HCT116 (cell line): Measurements from ENCODE around the gene COL28A1. TPM values are rescaled to one million over a fixed set of nuclear protein-coding genes. Genes with fewer than 3 reads are reported as not detected.

Experiments
- ATAC-seq: fragments of 200-7000 bp; cut with Tn5 transposase; 2 replicates; pipeline ENCODE4 v1.9.1; 2020; ENCODE audit warnings: mild to moderate bottlenecking, moderate library complexity
- BruUV-seq: library from RNA; stranded (reverse); fragments of 400-500 nt; replicated peaks from 2 replicates; lab custom pipeline; 2021; lab: Mats Ljungman, UMichigan
- CTCF ChIA-PET: fragments of 300-600 bp; sonication (Branson Sonifier 250); formaldehyde crosslinking; loops from one replicate; lab custom pipeline; 2021; ENCODE audit warnings: antibody characterized with exemption; lab: Charles Lee
- POLR2A ChIA-PET: fragments of 300-600, 350-600 bp; sonication (Branson Sonifier 250); formaldehyde crosslinking; loops from one replicate; lab custom pipeline; 2021; ENCODE audit warnings: antibody characterized with exemption; lab: Charles Lee
- RAD21 ChIA-PET, 2 experiments: fragments of 300-600 bp; sonication (Branson Sonifier 250); formaldehyde crosslinking; loops; one replicate each; lab custom pipeline; 2023; ENCODE audit warnings: low total read pairs in 2 of 2; ENCODE audit not compliant: uncharacterized antibody in 2 of 2, unreplicated experiment in 2 of 2, low non-redundant PET in 1 of 2; lab: Charles Lee
- DNase-seq: peaks from one replicate; pipeline ENCODE4 v3.0.0-alpha.2; 2010; ENCODE audit warnings: low read depth, low spot score
- H2AFZ ChIP-seq: fragments of 200-600 bp; shearing (Covaris generic), sonication (generic); 2 replicates; pipeline ENCODE4 v1.6.1; 2017; ENCODE audit warnings: low read depth, mixed run types, mixed read lengths, antibody characterized with exemption, low read length; ENCODE audit not compliant: poor library complexity, severe bottlenecking
- H3K27ac ChIP-seq: 2 replicates; pipeline ENCODE4 v1.5.1; 2012; ENCODE audit warnings: low read depth, low read length
- H3K27me3 ChIP-seq: fragments of 200-600 bp; sonication (generic); 2 replicates; pipeline ENCODE4 v1.6.1; 2016; ENCODE audit warnings: mixed run types, low read length, mixed read lengths; ENCODE audit not compliant: insufficient read depth
- H3K36me3 ChIP-seq, 2 experiments: fragments of 200-500 bp in 1 of 2; fragments of 200-600 bp in 1 of 2; sonication (Bioruptor generic) in 1 of 2; sonication (generic) in 1 of 2; 2 replicates each; pipeline versions ENCODE4 v1.5.1 to v1.6.1; 2014 to 2016; ENCODE audit warnings: low read length in 2 of 2, inconsistent platforms in 1 of 2, mixed read lengths in 1 of 2, mixed run types in 1 of 2; ENCODE audit not compliant: insufficient read depth in 2 of 2, control insufficient read depth in 1 of 2
- H3K4me1 ChIP-seq, 2 experiments: fragments of 200-600 bp in 1 of 2; sonication (generic) in 1 of 2; 2 replicates each; pipeline versions ENCODE4 v1.5.1 to v1.6.1; 2012 to 2017; ENCODE audit warnings: low read length in 2 of 2, inconsistent platforms in 1 of 2, mild to moderate bottlenecking in 1 of 2, mixed read lengths in 1 of 2, mixed run types in 1 of 2, moderate library complexity in 1 of 2; ENCODE audit not compliant: insufficient read depth in 2 of 2, control insufficient read depth in 1 of 2
- H3K4me2 ChIP-seq: fragments of 200-600 bp; sonication (generic); 2 replicates; pipeline ENCODE4 v1.6.1; 2017; ENCODE audit warnings: mixed run types, low read length, mixed read lengths
- H3K4me3 ChIP-seq, 2 experiments: fragments of 200-600 bp in 1 of 2; sonication (generic) in 1 of 2; replicated peaks in 1 of 2; 2 replicates each; pipeline ENCODE4 v1.5.1; 2011 to 2016; ENCODE audit warnings: low read length in 2 of 2, control low read depth in 1 of 2, low read depth in 1 of 2, mild to moderate bottlenecking in 1 of 2, mixed read lengths in 1 of 2, mixed run types in 1 of 2
- H3K79me2 ChIP-seq: fragments of 200-600 bp; sonication (generic); 2 replicates; pipeline ENCODE4 v1.6.1; 2017; ENCODE audit warnings: mild to moderate bottlenecking, mixed run types, low read length, moderate library complexity, mixed read lengths; ENCODE audit not compliant: insufficient read depth
- H3K9ac ChIP-seq: fragments of 200-600 bp; sonication (generic); 2 replicates; pipeline ENCODE4 v1.6.1; 2016; ENCODE audit warnings: low read length, mixed read lengths
- H3K9me2 ChIP-seq: fragments of 200-600 bp; sonication (generic), shearing (Covaris generic); 2 replicates; pipeline ENCODE4 v1.6.1; 2017; ENCODE audit warnings: mixed run types, mild to moderate bottlenecking, moderate library complexity; ENCODE audit not compliant: insufficient read depth
- H3K9me3 ChIP-seq, 2 experiments: fragments of 200-500 bp in 1 of 2; fragments of 200-600 bp in 1 of 2; sonication (Bioruptor generic) in 1 of 2; sonication (generic) in 1 of 2; 2 replicates each; pipeline ENCODE4 v1.6.1; 2014 to 2017; ENCODE audit warnings: low read length in 2 of 2, mixed read lengths in 2 of 2, inconsistent platforms in 1 of 2, low read depth in 1 of 2, mild to moderate bottlenecking in 1 of 2, mixed run types in 1 of 2, moderate library complexity in 1 of 2; ENCODE audit not compliant: control insufficient read depth in 1 of 2, insufficient read depth in 1 of 2
- H4K20me1 ChIP-seq: fragments of 200-600 bp; sonication (generic), shearing (Covaris generic); 2 replicates; pipeline ENCODE4 v1.6.1; 2017; ENCODE audit warnings: mixed run types, mild to moderate bottlenecking, moderate library complexity; ENCODE audit not compliant: insufficient read depth
- EZH2phosphoT487 ChIP-seq: fragments of 200-600 bp; IDR thresholded peaks from 2 replicates; pipeline ENCODE4 v1.6.1; 2018; ENCODE audit warnings: antibody characterized with exemption, borderline replicate concordance
- FOSL1 ChIP-seq: IDR thresholded peaks from 2 replicates; pipeline ENCODE4 v1.6.1; 2012; ENCODE audit warnings: low read depth
- JUND ChIP-seq: IDR thresholded peaks from 2 replicates; pipeline ENCODE4 v1.6.1; 2012
- SRF ChIP-seq: IDR thresholded peaks from 2 replicates; pipeline ENCODE4 v1.6.1; 2012; ENCODE audit warnings: low read depth
- ZFX ChIP-seq: fragments of 450-650 bp; IDR thresholded peaks from 2 replicates; pipeline ENCODE4 v1.6.1; 2017
- intact Hi-C: fragments of 100-400 bp; cut with micrococcal nuclease; formaldehyde crosslinking; loops from 2 replicates; pipeline ENCODE4 v1.10.0; 2022
- total RNA-seq: library from RNA; stranded (reverse); gene quantifications from one replicate; pipeline ENCODE4 v1.2.1, GENCODE V29; 2021; ENCODE audit not compliant: unreplicated experiment
- TF ChIP-seq, protein P1 (sequence below), 3 experiments: fragments of 200-600 bp in 1 of 3; sonication (generic) in 1 of 3; IDR thresholded peaks in 2 of 3; conservative IDR thresholded peaks in 1 of 3; 2 replicates each; pipeline ENCODE4 v1.5.1; 2012 to 2017; ENCODE audit warnings: low read depth in 2 of 3, low read length in 2 of 3, antibody characterized with exemption in 1 of 3, borderline replicate concordance in 1 of 3, control low read depth in 1 of 3, mild to moderate bottlenecking in 1 of 3, mixed read lengths in 1 of 3, mixed run types in 1 of 3, moderate library complexity in 1 of 3; ENCODE audit not compliant: insufficient read depth in 1 of 3
- TF ChIP-seq, protein P2 (sequence below): IDR thresholded peaks from 2 replicates; pipeline ENCODE4 v1.6.1; 2012
- TF ChIP-seq, protein P3 (sequence below): IDR thresholded peaks from 2 replicates; pipeline ENCODE4 v1.6.1; 2011; ENCODE audit warnings: mild to moderate bottlenecking, low read length, moderate library complexity; ENCODE audit not compliant: insufficient replicate concordance; ENCODE audit errors: extremely low read depth
- TF ChIP-seq, protein P4 (sequence below): IDR thresholded peaks from 2 replicates; pipeline ENCODE4 v1.6.1; 2012

Gene COL28A1
- total RNA-seq, 1 experiment from 2014 or later: 0.12 TPM

GRCh38 chr7:7565018-7565680, 29.5 kb upstream of the COL28A1 start:
- H3K9ac ChIP-seq: no peak overlapping the region
- peak overlapping the region; percentile 36 for H3K4me2 ChIP-seq
- DNase-seq (no peak), ATAC-seq (no peak)
- no peaks in the 10 kb centered on the region for H4K20me1 ChIP-seq
- peaks cover 25 to 44% of the 10 kb centered on the region in 2 experiments for H3K4me1 ChIP-seq
- no peaks in the 10 kb centered on the region for H3K27me3 ChIP-seq
- H3K27ac ChIP-seq: no peak overlapping the region
- ChIA-PET CTCF (interaction anchor here (0.7 to 1.0 kb wide), 2 partner anchors 141 to 731 kb away, joined by 3 to 4 read pairs; no protein-coding TSS in a partner anchor), POLR2A (interaction anchor here (1.4 kb wide), 1 partner anchor 383 kb away, joined by 3 read pairs; the partner anchor contains the start of gene C1GALT1), RAD21 (no interaction called here)
- no peak overlapping the region for H2AFZ ChIP-seq
- H3K9me2 ChIP-seq: no peaks in the 10 kb centered on the region
- H3K9me3 ChIP-seq: no peaks in the 10 kb centered on the region
- H3K79me2 ChIP-seq: peaks cover 31% of the 10 kb centered on the region
- H3K36me3 ChIP-seq: 0 out of 4 replicates have a peak, but pooled peaks cover 0 to 5% of the 10 kb centered on the region in 2 experiments
- no peak overlapping the region for H3K4me3 ChIP-seq
- no TSS peak for BruUV-seq
- TF ChIP-seq SRF (no peak), JUND (no peak), EZH2phosphoT487 (no peak), FOSL1 (no peak), ZFX (no peak)
- TF ChIP-seq, protein P1, sequence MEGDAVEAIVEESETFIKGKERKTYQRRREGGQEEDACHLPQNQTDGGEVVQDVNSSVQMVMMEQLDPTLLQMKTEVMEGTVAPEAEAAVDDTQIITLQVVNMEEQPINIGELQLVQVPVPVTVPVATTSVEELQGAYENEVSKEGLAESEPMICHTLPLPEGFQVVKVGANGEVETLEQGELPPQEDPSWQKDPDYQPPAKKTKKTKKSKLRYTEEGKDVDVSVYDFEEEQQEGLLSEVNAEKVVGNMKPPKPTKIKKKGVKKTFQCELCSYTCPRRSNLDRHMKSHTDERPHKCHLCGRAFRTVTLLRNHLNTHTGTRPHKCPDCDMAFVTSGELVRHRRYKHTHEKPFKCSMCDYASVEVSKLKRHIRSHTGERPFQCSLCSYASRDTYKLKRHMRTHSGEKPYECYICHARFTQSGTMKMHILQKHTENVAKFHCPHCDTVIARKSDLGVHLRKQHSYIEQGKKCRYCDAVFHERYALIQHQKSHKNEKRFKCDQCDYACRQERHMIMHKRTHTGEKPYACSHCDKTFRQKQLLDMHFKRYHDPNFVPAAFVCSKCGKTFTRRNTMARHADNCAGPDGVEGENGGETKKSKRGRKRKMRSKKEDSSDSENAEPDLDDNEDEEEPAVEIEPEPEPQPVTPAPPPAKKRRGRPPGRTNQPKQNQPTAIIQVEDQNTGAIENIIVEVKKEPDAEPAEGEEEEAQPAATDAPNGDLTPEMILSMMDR (IDR thresholded peaks at IDR 0.05 in 2 of 3, conservative IDR thresholded peaks at IDR 0.05 in 1 of 3; ENCODE audit: borderline replicate concordance in 1 of 3, insufficient read depth in 1 of 3, low read depth in 2 of 3, low read length in 2 of 3): no peak
- TF ChIP-seq, protein P2, sequence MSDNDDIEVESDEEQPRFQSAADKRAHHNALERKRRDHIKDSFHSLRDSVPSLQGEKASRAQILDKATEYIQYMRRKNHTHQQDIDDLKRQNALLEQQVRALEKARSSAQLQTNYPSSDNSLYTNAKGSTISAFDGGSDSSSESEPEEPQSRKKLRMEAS: no peak
- TF ChIP-seq, protein P3, sequence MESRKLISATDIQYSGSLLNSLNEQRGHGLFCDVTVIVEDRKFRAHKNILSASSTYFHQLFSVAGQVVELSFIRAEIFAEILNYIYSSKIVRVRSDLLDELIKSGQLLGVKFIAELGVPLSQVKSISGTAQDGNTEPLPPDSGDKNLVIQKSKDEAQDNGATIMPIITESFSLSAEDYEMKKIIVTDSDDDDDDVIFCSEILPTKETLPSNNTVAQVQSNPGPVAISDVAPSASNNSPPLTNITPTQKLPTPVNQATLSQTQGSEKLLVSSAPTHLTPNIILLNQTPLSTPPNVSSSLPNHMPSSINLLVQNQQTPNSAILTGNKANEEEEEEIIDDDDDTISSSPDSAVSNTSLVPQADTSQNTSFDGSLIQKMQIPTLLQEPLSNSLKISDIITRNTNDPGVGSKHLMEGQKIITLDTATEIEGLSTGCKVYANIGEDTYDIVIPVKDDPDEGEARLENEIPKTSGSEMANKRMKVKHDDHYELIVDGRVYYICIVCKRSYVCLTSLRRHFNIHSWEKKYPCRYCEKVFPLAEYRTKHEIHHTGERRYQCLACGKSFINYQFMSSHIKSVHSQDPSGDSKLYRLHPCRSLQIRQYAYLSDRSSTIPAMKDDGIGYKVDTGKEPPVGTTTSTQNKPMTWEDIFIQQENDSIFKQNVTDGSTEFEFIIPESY: no peak
- TF ChIP-seq, protein P4, sequence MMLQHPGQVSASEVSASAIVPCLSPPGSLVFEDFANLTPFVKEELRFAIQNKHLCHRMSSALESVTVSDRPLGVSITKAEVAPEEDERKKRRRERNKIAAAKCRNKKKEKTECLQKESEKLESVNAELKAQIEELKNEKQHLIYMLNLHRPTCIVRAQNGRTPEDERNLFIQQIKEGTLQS: no peak
- intact Hi-C loops: no loop called here
